ENCODE data around the gene CHCHD2.
"Not testable (repeated sequence)": the region's sequence is repeated elsewhere in the genome, so short reads cannot be mapped to it uniquely, and the experiment has no call there.

The CHCHD2 gene

GRCh38 chr7:56083150-56083785 is 23.0 kb downstream of the CHCHD2 start:
- DNase-seq (ENCODE audit: low spot score): no peak

DNA sequence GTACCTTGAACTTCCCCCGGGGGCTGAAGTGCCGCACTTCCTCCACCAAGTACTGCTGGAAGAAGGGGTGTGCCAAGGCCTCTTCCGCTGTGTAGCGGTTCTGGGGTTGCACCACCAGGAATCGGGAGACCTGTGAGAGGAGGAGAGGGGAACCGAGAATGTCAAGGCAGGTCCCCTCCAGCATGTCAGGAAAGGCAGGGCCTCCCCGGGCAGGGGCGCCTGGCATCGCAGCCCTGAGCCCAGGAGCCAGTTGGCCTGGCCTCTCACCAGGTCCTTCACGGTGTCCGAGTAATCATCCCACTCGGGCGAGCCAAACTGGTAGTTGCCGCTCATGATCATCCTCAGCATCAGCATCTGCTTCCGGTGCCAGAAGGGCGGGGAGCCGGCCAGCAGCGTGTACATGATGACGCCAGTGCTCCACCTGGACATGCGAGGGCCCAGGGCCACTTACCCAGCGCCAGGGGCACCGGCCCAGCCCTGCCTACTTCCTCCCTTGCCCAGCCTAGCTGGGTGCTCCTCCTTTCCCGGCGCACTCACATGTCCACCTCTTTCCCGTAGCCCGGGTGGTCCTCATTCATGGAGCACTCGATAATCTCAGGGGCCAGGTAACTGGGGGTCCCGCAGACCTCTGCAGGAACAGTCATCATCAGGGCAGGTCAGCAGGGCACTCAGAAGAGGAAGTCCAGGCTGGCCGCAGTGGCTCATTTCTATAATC is 24.5 kb downstream of the CHCHD2 start:
- no peak for DNase-seq (ENCODE audit: low spot score)

GRCh38 chr7:56080726-56081435 is 25.4 kb downstream of the CHCHD2 start:
- DNase-seq (ENCODE audit: low spot score): not testable (repeated sequence)

GRCh38 chr7:56079450-56080185 is 26.7 kb downstream of the CHCHD2 start:
- peak; percentile 79 for DNase-seq (ENCODE audit: low spot score)

- no peak for DNase-seq (ENCODE audit: low spot score)
Measured at GRCh38 chr7:56078196-56078595, 28.1 kb downstream of the CHCHD2 start.

- no peak for DNase-seq (ENCODE audit: low spot score)
Measured at GRCh38 chr7:56077681-56078080, 28.6 kb downstream of the CHCHD2 start.

- DNase-seq (ENCODE audit: low spot score): peak; percentile 82
Measured at GRCh38 chr7:56074371-56074791, 31.9 kb downstream of the CHCHD2 start.

DNA sequence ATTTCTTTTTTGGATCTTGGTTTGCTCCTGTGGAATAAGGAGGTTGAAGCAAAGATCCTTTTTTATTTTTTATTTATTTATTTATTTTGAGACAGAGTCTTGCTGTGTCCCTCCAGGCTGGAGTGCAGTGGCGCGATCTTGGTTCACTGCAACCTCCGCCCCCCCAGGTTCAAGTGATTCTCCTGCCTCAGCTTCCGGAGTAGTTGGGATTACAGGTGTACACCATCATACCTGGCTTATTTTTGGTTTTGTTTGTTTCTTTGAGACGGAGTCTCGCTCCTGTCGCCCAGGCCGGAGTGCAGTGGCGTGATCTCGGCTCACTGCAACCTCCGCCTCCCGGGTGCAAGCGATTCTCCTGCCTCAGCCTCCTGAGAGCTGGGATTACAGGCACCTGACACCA is 39.9 kb downstream of the CHCHD2 start:
- not testable (repeated sequence) for DNase-seq (ENCODE audit: low spot score)

DNA sequence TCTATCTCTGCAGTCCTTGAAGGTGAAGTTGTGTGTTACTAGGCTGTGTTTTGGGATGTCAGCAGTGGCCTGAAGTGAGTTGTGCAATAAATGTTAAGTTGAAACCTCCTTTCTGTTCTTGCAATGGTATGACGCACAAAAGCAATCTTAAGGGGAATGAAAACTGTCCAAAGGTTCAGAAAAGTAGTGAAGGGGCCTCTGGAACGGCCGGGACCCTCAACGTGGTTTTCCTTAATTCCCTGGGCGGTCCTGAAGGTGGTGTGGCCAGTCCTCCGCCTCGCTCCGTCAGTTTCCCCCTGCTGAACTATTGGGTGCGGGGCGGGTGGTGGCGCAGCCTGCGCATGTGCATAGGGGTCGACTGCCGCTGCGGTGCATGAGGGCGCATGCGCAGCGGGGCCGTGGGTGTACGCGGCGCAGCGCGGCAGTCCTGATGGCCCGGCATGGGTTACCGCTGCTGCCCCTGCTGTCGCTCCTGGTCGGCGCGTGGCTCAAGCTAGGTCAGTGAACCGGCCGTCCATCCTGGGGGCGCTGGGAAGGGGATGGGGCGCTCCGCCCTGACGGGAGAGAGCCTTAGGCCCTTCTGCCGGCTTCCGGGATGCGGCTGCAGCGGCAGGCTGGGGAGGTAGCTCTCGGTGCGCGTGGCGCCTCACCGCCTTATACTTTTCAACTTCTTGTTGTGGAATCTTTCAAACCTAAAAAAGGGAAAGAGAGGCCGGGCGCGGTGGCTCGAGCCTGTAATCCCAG is 42.2 kb downstream of the CHCHD2 start, which contains the start of gene SUMF2:
TSS of gene SUMF2 (plus strand) at position 405 of the 744 bp plus-strand sequence. CDS start at position 431, 26 bp downstream.
- peak; percentile 99 for DNase-seq (ENCODE audit: low spot score)

DNA sequence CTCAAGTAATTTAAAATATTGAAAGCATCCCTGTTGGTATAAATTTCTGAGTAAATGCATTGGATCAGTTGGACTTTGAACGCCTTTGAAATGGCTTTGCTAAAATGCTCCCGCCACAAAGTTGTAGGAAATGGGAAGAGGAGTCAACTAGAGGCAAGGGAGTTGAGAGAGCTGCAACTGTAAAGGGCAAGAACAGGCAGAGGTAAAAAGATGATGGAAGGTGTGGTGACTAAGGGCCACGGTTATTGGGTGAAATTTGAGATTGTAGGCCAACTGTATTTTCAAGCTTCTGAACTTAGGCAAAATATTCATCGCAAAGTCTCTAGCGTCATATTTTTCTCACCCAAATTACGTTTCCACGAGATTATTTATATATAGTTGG is 42.8 kb downstream of the CHCHD2 start:
- no peak for DNase-seq (ENCODE audit: low spot score)

GRCh38 chr7:56062382-56062781 is 43.9 kb downstream of the CHCHD2 start:
- peak; percentile 39 for DNase-seq (ENCODE audit: low spot score)

- no peak for DNase-seq (ENCODE audit: low spot score)
Measured at GRCh38 chr7:56053993-56054392, 52.3 kb downstream of the CHCHD2 start.

GRCh38 chr7:56053379-56053778 is 52.9 kb downstream of the CHCHD2 start:
- DNase-seq (ENCODE audit: low spot score): no peak

Measured in AG08396 (cell line).